ENCODE data around the gene SHISA6.

Gene SHISA6

DNA sequence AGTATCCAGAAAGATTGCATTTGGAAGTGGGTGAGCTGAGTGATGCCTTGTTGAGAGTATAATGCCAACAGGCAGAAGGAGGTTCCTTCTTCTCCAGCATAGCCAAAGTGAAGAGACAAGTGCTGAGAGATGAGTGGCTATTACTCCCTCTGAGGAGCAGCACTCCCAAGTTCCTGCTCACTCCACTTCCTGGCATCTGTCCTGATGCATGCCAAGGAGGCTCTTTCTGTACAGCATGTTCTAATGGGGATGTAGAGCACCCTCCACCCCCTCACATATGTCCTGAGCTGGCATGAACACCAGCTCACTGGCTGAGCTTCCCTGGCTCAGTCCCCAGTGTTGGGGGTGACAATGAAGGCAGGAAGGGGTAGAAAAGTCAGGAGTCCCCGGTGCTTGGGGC is 313.0 kb downstream of the SHISA6 start:
- Histone ChIP-seq H3K36me3 (ENCODE audit: insufficient read depth, low read length) (no peaks in the 10 kb centered on the region), H3K4me1 (ENCODE audit: insufficient read depth, low read length, severe bottlenecking) (no peaks in the 10 kb centered on the region), H3K27me3 (ENCODE audit: insufficient read depth, low read length) (no peaks in the 10 kb centered on the region), H3K9ac (ENCODE audit: low read length) (no peak overlapping the region), H3K79me2 (ENCODE audit: insufficient read depth, low read length) (no peaks in the 10 kb centered on the region), H3K27ac (ENCODE audit: low read depth, low read length, poor library complexity, severe bottlenecking) (no peak overlapping the region), H4K20me1 (ENCODE audit: insufficient read depth, low read length) (no peaks in the 10 kb centered on the region), H2AFZ (ENCODE audit: low read length) (no peak overlapping the region), H3K4me2 (ENCODE audit: low read length) (no peak overlapping the region), H3F3A (ENCODE audit: insufficient read depth, low read length) (no peaks in the 10 kb centered on the region), H3K9me3 (ENCODE audit: low read length) (no peaks in the 10 kb centered on the region), H3K9me2 (ENCODE audit: low read depth, low read length) (no peaks in the 10 kb centered on the region), H3K4me3 (ENCODE audit: low read depth, low read length, poor library complexity, severe bottlenecking) (no peak overlapping the region)
- TF ChIP-seq EZH2 (IDR thresholded peaks at IDR 0.05; ENCODE audit: borderline replicate concordance, low read length) = no peak
- TF ChIP-seq, protein P1, sequence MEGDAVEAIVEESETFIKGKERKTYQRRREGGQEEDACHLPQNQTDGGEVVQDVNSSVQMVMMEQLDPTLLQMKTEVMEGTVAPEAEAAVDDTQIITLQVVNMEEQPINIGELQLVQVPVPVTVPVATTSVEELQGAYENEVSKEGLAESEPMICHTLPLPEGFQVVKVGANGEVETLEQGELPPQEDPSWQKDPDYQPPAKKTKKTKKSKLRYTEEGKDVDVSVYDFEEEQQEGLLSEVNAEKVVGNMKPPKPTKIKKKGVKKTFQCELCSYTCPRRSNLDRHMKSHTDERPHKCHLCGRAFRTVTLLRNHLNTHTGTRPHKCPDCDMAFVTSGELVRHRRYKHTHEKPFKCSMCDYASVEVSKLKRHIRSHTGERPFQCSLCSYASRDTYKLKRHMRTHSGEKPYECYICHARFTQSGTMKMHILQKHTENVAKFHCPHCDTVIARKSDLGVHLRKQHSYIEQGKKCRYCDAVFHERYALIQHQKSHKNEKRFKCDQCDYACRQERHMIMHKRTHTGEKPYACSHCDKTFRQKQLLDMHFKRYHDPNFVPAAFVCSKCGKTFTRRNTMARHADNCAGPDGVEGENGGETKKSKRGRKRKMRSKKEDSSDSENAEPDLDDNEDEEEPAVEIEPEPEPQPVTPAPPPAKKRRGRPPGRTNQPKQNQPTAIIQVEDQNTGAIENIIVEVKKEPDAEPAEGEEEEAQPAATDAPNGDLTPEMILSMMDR (IDR thresholded peaks at IDR 0.05; ENCODE audit: low read length) = no peak

DNA sequence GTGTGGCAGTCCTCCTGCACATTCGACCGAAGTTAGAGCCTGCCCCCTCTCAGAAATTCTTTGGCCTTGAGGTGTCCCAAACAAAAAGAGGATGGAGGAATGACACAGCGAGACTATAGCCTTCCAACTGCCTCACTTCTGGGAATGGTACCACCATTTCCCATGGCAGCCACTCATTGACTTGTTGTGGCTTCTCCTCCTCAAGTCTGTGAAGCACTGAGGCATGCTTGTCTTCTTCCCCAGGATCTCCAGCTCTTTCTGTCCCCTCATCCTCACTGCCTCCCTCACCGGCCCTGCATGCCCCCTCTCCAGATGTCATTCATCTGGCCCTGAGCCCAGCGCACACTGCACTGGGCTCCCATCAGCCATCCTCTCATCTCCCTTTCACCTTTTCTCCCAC is 313.5 kb downstream of the SHISA6 start:
- no peak overlapping the region for H3K9ac ChIP-seq (ENCODE audit: low read length)
- H3K36me3 ChIP-seq (ENCODE audit: insufficient read depth, low read length) = no peaks in the 10 kb centered on the region
- H3K4me1 ChIP-seq (ENCODE audit: insufficient read depth, low read length, severe bottlenecking) = no peaks in the 10 kb centered on the region
- H3K27ac ChIP-seq (ENCODE audit: low read depth, low read length, poor library complexity, severe bottlenecking) = no peak overlapping the region
- no peaks in the 10 kb centered on the region for H3K79me2 ChIP-seq (ENCODE audit: insufficient read depth, low read length)
- no peak overlapping the region for H2AFZ ChIP-seq (ENCODE audit: low read length)
- no peak overlapping the region for H3K4me2 ChIP-seq (ENCODE audit: low read length)
- H4K20me1 ChIP-seq (ENCODE audit: insufficient read depth, low read length) = no peaks in the 10 kb centered on the region
- H3K9me3 ChIP-seq (ENCODE audit: low read length) = no peaks in the 10 kb centered on the region
- no peak overlapping the region for H3K4me3 ChIP-seq (ENCODE audit: low read depth, low read length, poor library complexity, severe bottlenecking)
- no peaks in the 10 kb centered on the region for H3K27me3 ChIP-seq (ENCODE audit: insufficient read depth, low read length)
- TF ChIP-seq, protein P1 (IDR thresholded peaks at IDR 0.05; ENCODE audit: low read length) = no peak
- TF ChIP-seq EZH2 (IDR thresholded peaks at IDR 0.05; ENCODE audit: borderline replicate concordance, low read length) = no peak
- H3K9me2 ChIP-seq (ENCODE audit: low read depth, low read length) = no peaks in the 10 kb centered on the region
- H3F3A ChIP-seq (ENCODE audit: insufficient read depth, low read length) = no peaks in the 10 kb centered on the region

DNA sequence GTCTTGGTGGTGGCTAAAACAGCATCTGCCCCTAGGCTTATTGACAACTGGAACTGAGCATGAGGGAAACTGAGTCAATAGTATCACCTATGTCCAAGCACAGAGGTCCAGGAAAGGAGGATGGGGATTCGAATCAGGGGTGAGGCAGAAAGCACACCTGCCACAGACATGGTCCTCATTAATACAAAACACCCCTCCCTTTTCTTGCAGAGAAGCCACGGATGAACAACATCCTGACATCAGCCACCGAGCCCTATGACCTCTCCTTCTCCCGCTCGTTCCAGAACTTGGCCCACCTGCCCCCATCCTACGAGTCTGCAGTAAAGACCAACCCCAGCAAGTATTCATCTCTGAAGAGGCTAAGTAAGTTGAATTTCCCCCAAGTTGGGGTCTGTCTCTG is 314.5 kb downstream of the SHISA6 start:
- no peak overlapping the region for H2AFZ ChIP-seq (ENCODE audit: low read length)
- no peak for TF ChIP-seq EZH2 (IDR thresholded peaks at IDR 0.05; ENCODE audit: borderline replicate concordance, low read length)
- TF ChIP-seq, protein P1 (IDR thresholded peaks at IDR 0.05; ENCODE audit: low read length) = no peak
- no peaks in the 10 kb centered on the region for H3K36me3 ChIP-seq (ENCODE audit: insufficient read depth, low read length)
- no peaks in the 10 kb centered on the region for H4K20me1 ChIP-seq (ENCODE audit: insufficient read depth, low read length)
- no peaks in the 10 kb centered on the region for H3K9me2 ChIP-seq (ENCODE audit: low read depth, low read length)
- H3F3A ChIP-seq (ENCODE audit: insufficient read depth, low read length) = no peaks in the 10 kb centered on the region
- no peak overlapping the region for H3K9ac ChIP-seq (ENCODE audit: low read length)
- no peaks in the 10 kb centered on the region for H3K27me3 ChIP-seq (ENCODE audit: insufficient read depth, low read length)
- no peaks in the 10 kb centered on the region for H3K79me2 ChIP-seq (ENCODE audit: insufficient read depth, low read length)
- H3K4me1 ChIP-seq (ENCODE audit: insufficient read depth, low read length, severe bottlenecking) = no peaks in the 10 kb centered on the region
- no peaks in the 10 kb centered on the region for H3K9me3 ChIP-seq (ENCODE audit: low read length)
- H3K27ac ChIP-seq (ENCODE audit: low read depth, low read length, poor library complexity, severe bottlenecking) = no peak overlapping the region
- H3K4me3 ChIP-seq (ENCODE audit: low read depth, low read length, poor library complexity, severe bottlenecking) = no peak overlapping the region
- no peak overlapping the region for H3K4me2 ChIP-seq (ENCODE audit: low read length)
